GM23338 (cell line): ENCODE results near the gene ITPR3. TPM values are rescaled to one million over a fixed set of nuclear protein-coding genes. Genes with fewer than 3 reads are reported as not detected.
A peak's percentile ranks its signal among the peaks of the same experiment; 100 is the strongest.

Experiments used
- ATAC-seq: fragments of 200-7000 bp; cut with Tn5 transposase; 3 replicates; pipeline ENCODE4 v1.9.1; 2020
- DNase-seq: peaks from one replicate; pipeline ENCODE4 v3.0.0-alpha.2; 2015; ENCODE audit warnings: low spot score
- H2AFZ ChIP-seq: fragments of 200-600 bp; sonication (generic); 2 replicates; pipeline ENCODE4 v1.8.0; 2016; ENCODE audit warnings: antibody characterized with exemption, mild to moderate bottlenecking, moderate library complexity
- H3F3A ChIP-seq: fragments of 200-600 bp; sonication (generic); replicated peaks from 2 replicates; pipeline ENCODE4 v1.8.0; 2017; ENCODE audit warnings: antibody characterized with exemption, mixed run types, low read depth
- H3K27ac ChIP-seq: fragments of 200-600 bp; sonication (generic); 2 replicates; pipeline ENCODE4 v1.6.1; 2016; ENCODE audit warnings: low read depth
- H3K27me3 ChIP-seq: fragments of 200-600 bp; sonication (generic); 2 replicates; pipeline ENCODE4 v1.8.0; 2016; ENCODE audit warnings: mild to moderate bottlenecking, mixed run types, moderate library complexity; ENCODE audit not compliant: insufficient read depth
- H3K36me3 ChIP-seq: fragments of 200-600 bp; sonication (generic); 2 replicates; pipeline ENCODE4 v1.8.0; 2016; ENCODE audit warnings: mild to moderate bottlenecking; ENCODE audit not compliant: insufficient read depth
- H3K4me1 ChIP-seq: fragments of 200-600 bp; sonication (generic); 2 replicates; pipeline ENCODE4 v1.8.0; 2016; ENCODE audit warnings: mild to moderate bottlenecking, moderate library complexity; ENCODE audit not compliant: insufficient read depth
- H3K4me2 ChIP-seq: fragments of 200-600 bp; sonication (generic); 2 replicates; pipeline ENCODE4 v1.7.1; 2017; ENCODE audit warnings: mixed run types
- H3K4me3 ChIP-seq: fragments of 200-600 bp; sonication (generic); 2 replicates; pipeline ENCODE4 v1.6.1; 2016; ENCODE audit warnings: mixed run types
- H3K79me2 ChIP-seq: fragments of 200-600 bp; sonication (generic); replicated peaks from 2 replicates; pipeline ENCODE4 v1.8.0; 2017; ENCODE audit warnings: mild to moderate bottlenecking; ENCODE audit not compliant: insufficient read depth
- H3K9me2 ChIP-seq: fragments of 200-600 bp; sonication (generic); 2 replicates; pipeline ENCODE4 v1.8.0; 2017; ENCODE audit not compliant: insufficient read depth
- H4K20me1 ChIP-seq: fragments of 200-600 bp; sonication (generic); replicated peaks from 2 replicates; pipeline ENCODE4 v1.8.0; 2017; ENCODE audit warnings: mild to moderate bottlenecking; ENCODE audit not compliant: insufficient read depth
- H3K27ac Mint-ChIP-seq: 2 replicates; pipeline ENCODE4 v1.8.0; 2020; ENCODE audit warnings: inconsistent platforms, mild to moderate bottlenecking, moderate library complexity, mixed read lengths
- H3K27me3 Mint-ChIP-seq: 3 replicates; pipeline ENCODE4 v1.8.0; 2022; ENCODE audit warnings: low read depth, mild to moderate bottlenecking, moderate library complexity, mixed read lengths, inconsistent platforms; ENCODE audit not compliant: insufficient read depth, poor library complexity
- H3K36me3 Mint-ChIP-seq: 3 replicates; pipeline ENCODE4 v1.8.0; 2021; ENCODE audit warnings: low read depth, mild to moderate bottlenecking, inconsistent platforms, moderate library complexity, mixed read lengths
- H3K4me1 Mint-ChIP-seq: 3 replicates; pipeline ENCODE4 v1.8.0; 2020; ENCODE audit warnings: mild to moderate bottlenecking, inconsistent platforms, mixed read lengths
- H3K4me3 Mint-ChIP-seq: 3 replicates; pipeline ENCODE4 v1.8.0; 2021; ENCODE audit warnings: moderate library complexity, mild to moderate bottlenecking, inconsistent platforms, mixed read lengths
- H3K9me3 Mint-ChIP-seq: 3 replicates; pipeline ENCODE4 v1.8.0; 2020; ENCODE audit warnings: moderate library complexity, mild to moderate bottlenecking, inconsistent platforms, mixed read lengths
- CREB1 ChIP-seq: fragments of 250-450 bp; sonication (Bioruptor Pico); IDR thresholded peaks from 2 replicates; pipeline ENCODE4 v1.5.0; 2020; ENCODE audit warnings: low read depth, mild to moderate bottlenecking, moderate library complexity
- EZH2 ChIP-seq: fragments of 200-600 bp; sonication (generic); IDR thresholded peaks from one replicate; pipeline ENCODE4 v1.8.0; 2017; ENCODE audit warnings: antibody characterized with exemption, mild to moderate bottlenecking, low read depth; ENCODE audit not compliant: unreplicated experiment
- EZH2phosphoT487 ChIP-seq: fragments of 200-600 bp; sonication (generic); IDR thresholded peaks from one replicate; pipeline ENCODE4 v1.8.1; 2018; ENCODE audit warnings: antibody characterized with exemption; ENCODE audit not compliant: unreplicated experiment
- NANOG ChIP-seq: IDR thresholded peaks from 2 replicates; pipeline ENCODE4 v1.6.1; 2016; ENCODE audit warnings: antibody characterized with exemption, borderline replicate concordance
- POLR2AphosphoS5 ChIP-seq: IDR thresholded peaks from 2 replicates; pipeline ENCODE4 v1.6.1; 2016; ENCODE audit warnings: antibody characterized with exemption, low read depth
- ZNF114 ChIP-seq: fragments of 250-450 bp; sonication (Bioruptor Pico); IDR thresholded peaks from 2 replicates; pipeline ENCODE4 v1.5.0; 2020; ENCODE audit warnings: mild to moderate bottlenecking, moderate library complexity
- ZNF331 ChIP-seq: fragments of 250-450 bp; sonication (Bioruptor Pico); IDR thresholded peaks from 2 replicates; pipeline ENCODE4 v1.5.0; 2020; ENCODE audit warnings: low read depth, mild to moderate bottlenecking, moderate library complexity
- polyA plus RNA-seq: library from polyadenylated mRNA; unstranded; fragments of >200 nt; fragmentation: Nextera tagmentation; extraction: Ambion mirVana; gene quantifications from 2 replicates; pipeline ENCODE4 v1.2.1, GENCODE V29; 2016
- total RNA-seq: library from RNA; depleted of rRNA; stranded (reverse); fragments of >200 nt; shearing (Covaris generic); gene quantifications from 2 replicates; pipeline ENCODE4 v1.2.3, GENCODE V29; 2014
- TF ChIP-seq, protein P1 (sequence below): IDR thresholded peaks from one replicate; pipeline ENCODE4 v1.6.1; 2018; ENCODE audit warnings: antibody characterized with exemption; ENCODE audit not compliant: unreplicated experiment
- TF ChIP-seq, protein P2 (sequence below), 2 experiments: fragments of 200-600 bp in 1 of 2; sonication (generic) in 1 of 2; conservative IDR thresholded peaks; 2 replicates each; pipeline versions ENCODE4 v1.5.1 to v1.6.1; 2016 to 2017; ENCODE audit warnings: antibody characterized with exemption in 2 of 2, low read depth in 2 of 2, mild to moderate bottlenecking in 2 of 2, moderate library complexity in 1 of 2
- TF ChIP-seq, protein P3 (sequence below): IDR thresholded peaks from 2 replicates; pipeline ENCODE4 v1.6.1; 2016; ENCODE audit warnings: antibody characterized with exemption

The ITPR3 gene
- total and polyA plus RNA-seq, 2 experiments from 2014 or later = 7.3 to 31.9 TPM

DNA sequence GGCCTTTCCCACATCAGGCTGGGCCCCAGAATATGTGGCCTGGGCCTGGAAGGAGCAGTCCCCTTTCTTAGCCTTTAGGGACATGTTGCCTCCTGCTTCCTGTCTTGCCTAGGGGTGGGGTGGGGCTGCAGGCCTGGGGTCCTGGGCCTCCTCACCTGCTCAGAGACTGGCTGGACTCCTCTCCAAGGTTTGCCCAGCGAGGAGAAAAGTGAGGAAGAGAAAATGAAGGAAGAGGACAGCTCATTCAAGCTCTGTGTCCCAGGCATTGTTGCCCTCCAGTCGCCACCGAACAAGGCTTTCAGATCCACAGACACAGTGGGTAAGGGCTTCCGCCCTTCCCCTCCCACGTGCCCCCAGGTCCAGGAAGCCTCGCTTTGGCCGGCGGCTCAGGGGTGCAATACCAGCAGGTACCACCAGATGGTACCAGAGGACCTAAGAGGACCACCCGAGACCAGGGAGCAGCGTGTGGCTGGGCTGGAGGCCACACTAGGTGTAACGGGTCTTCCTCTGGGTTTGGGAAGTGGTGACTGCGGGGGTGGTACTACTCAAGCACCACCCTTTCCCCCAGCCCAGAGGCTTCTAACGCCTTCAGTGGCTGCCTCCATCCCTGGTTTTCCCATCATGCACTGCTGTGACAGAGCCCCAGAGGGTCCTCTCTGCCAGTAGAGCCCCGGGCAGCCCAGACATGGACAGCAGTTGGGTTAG is 35.6 kb upstream of the ITPR3 start:
- Mint-ChIP-seq H3K27me3 (peaks cover 8% of the 10 kb centered on the region), H3K4me1 (peaks cover 11% of the 10 kb centered on the region), H3K27ac (no peak overlapping the region), H3K4me3 (no peak overlapping the region), H3K36me3 (no peaks in the 10 kb centered on the region), H3K9me3 (no peaks in the 10 kb centered on the region)
- Histone ChIP-seq H2AFZ (peak overlapping the region; percentile 80), H3K27me3 (no peaks in the 10 kb centered on the region), H4K20me1 (no peaks in the 10 kb centered on the region), H3K36me3 (no peaks in the 10 kb centered on the region), H3K9me2 (no peaks in the 10 kb centered on the region), H3K27ac (no peak overlapping the region), H3K4me2 (peak overlapping the region; percentile 57; the same call in 1 of the 2 replicates), H3K79me2 (no peaks in the 10 kb centered on the region), H3F3A (no peaks in the 10 kb centered on the region), H3K4me3 (no peak overlapping the region), H3K4me1 (peaks cover 7% of the 10 kb centered on the region; the same call in 1 of the 2 replicates)
- DNase-seq (peak; percentile 87), ATAC-seq (peak; percentile 66)
- TF ChIP-seq, protein P1, sequence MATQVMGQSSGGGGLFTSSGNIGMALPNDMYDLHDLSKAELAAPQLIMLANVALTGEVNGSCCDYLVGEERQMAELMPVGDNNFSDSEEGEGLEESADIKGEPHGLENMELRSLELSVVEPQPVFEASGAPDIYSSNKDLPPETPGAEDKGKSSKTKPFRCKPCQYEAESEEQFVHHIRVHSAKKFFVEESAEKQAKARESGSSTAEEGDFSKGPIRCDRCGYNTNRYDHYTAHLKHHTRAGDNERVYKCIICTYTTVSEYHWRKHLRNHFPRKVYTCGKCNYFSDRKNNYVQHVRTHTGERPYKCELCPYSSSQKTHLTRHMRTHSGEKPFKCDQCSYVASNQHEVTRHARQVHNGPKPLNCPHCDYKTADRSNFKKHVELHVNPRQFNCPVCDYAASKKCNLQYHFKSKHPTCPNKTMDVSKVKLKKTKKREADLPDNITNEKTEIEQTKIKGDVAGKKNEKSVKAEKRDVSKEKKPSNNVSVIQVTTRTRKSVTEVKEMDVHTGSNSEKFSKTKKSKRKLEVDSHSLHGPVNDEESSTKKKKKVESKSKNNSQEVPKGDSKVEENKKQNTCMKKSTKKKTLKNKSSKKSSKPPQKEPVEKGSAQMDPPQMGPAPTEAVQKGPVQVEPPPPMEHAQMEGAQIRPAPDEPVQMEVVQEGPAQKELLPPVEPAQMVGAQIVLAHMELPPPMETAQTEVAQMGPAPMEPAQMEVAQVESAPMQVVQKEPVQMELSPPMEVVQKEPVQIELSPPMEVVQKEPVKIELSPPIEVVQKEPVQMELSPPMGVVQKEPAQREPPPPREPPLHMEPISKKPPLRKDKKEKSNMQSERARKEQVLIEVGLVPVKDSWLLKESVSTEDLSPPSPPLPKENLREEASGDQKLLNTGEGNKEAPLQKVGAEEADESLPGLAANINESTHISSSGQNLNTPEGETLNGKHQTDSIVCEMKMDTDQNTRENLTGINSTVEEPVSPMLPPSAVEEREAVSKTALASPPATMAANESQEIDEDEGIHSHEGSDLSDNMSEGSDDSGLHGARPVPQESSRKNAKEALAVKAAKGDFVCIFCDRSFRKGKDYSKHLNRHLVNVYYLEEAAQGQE = no peak
- TF ChIP-seq CREB1 (CRISPR knock-in tag) = 0 out of 2 replicates have a peak, but pooled peaks have one; percentile 8
- TF ChIP-seq, protein P2, sequence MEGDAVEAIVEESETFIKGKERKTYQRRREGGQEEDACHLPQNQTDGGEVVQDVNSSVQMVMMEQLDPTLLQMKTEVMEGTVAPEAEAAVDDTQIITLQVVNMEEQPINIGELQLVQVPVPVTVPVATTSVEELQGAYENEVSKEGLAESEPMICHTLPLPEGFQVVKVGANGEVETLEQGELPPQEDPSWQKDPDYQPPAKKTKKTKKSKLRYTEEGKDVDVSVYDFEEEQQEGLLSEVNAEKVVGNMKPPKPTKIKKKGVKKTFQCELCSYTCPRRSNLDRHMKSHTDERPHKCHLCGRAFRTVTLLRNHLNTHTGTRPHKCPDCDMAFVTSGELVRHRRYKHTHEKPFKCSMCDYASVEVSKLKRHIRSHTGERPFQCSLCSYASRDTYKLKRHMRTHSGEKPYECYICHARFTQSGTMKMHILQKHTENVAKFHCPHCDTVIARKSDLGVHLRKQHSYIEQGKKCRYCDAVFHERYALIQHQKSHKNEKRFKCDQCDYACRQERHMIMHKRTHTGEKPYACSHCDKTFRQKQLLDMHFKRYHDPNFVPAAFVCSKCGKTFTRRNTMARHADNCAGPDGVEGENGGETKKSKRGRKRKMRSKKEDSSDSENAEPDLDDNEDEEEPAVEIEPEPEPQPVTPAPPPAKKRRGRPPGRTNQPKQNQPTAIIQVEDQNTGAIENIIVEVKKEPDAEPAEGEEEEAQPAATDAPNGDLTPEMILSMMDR (conservative IDR thresholded peaks at IDR 0.05; ENCODE audit: low read depth in 2 of 2) = peak; percentile 82 to 98

DNA sequence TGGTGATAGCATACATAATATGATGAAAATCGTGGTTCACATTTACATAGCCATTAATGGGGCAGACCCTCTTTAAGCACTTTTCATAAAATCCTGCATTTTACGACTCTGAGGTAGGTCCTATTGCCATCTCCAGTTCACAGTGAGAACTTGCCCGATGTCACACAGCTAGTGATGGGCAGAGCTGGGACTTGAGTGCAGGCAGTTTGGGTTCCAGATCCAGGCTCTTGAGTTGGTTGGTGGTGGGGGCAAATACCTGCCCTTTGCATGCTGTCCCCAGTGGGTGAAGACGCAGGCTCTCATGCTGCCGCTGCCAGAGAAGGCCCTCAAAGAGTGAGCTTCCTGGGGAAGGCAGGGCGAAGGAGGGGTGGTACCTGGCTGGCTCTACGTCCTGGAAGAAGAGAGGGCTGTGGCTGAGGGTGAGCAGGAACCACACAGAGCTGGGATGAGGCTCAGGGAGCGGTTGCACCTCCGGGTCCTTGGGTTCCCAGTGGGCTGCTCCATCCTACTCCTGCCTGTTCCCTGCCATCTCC is 34.9 kb upstream of the ITPR3 start:
- H3K4me1 Mint-ChIP-seq = peaks cover 16% of the 10 kb centered on the region
- no peaks in the 10 kb centered on the region for H3K9me2 ChIP-seq
- no peak overlapping the region for H3K4me3 Mint-ChIP-seq
- H3K27ac Mint-ChIP-seq = no peak overlapping the region
- H3K27ac ChIP-seq = no peak overlapping the region
- H3K4me3 ChIP-seq = no peak overlapping the region
- ATAC-seq (no peak), DNase-seq (no peak)
- no peaks in the 10 kb centered on the region for H4K20me1 ChIP-seq
- H3F3A ChIP-seq = no peaks in the 10 kb centered on the region; the same call in 1 of the 2 replicates
- no peaks in the 10 kb centered on the region for H3K36me3 Mint-ChIP-seq
- no peaks in the 10 kb centered on the region for H3K36me3 ChIP-seq
- H3K9me3 Mint-ChIP-seq = no peaks in the 10 kb centered on the region
- H3K27me3 Mint-ChIP-seq = peaks cover 14% of the 10 kb centered on the region
- H3K27me3 ChIP-seq = no peaks in the 10 kb centered on the region
- peak overlapping the region; percentile 57; the same call in 1 of the 2 replicates for H3K4me2 ChIP-seq
- peak overlapping the region; percentile 80; the same call in 1 of the 2 replicates for H2AFZ ChIP-seq
- H3K4me1 ChIP-seq = peaks cover 14% of the 10 kb centered on the region; the same call in 1 of the 2 replicates
- no peaks in the 10 kb centered on the region for H3K79me2 ChIP-seq
- TF ChIP-seq, protein P3, sequence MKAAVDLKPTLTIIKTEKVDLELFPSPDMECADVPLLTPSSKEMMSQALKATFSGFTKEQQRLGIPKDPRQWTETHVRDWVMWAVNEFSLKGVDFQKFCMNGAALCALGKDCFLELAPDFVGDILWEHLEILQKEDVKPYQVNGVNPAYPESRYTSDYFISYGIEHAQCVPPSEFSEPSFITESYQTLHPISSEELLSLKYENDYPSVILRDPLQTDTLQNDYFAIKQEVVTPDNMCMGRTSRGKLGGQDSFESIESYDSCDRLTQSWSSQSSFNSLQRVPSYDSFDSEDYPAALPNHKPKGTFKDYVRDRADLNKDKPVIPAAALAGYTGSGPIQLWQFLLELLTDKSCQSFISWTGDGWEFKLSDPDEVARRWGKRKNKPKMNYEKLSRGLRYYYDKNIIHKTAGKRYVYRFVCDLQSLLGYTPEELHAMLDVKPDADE = no peak
- TF ChIP-seq POLR2AphosphoS5 (no peak), NANOG (no peak), ZNF331 (CRISPR knock-in tag) (no peak), ZNF114 (no peak), EZH2 (no peak), EZH2phosphoT487 (no peak)
- TF ChIP-seq, protein P1 = no peak
- TF ChIP-seq, protein P2 (conservative IDR thresholded peaks at IDR 0.05; ENCODE audit: low read depth in 2 of 2) = no peak
